ENCODE results near the gene SETD7. TPM values are rescaled to one million over a fixed set of nuclear protein-coding genes. Genes with fewer than 3 reads are reported as not detected.

Gene SETD7
- total RNA-seq, 1 experiment from 2014 or later, result 52.8 TPM

GRCh38 chr4:139555705-139556070 lies 331 bp downstream of the SETD7 start:
- BruUV-seq (replicated peaks), result no TSS peak
- intact Hi-C loops (cut with micrococcal nuclease; ENCODE audit: unreplicated experiment), result loop anchor here (10.0 kb wide), 1 partner anchor 61 kb away; no protein-coding TSS in a partner anchor
- POLR2A ChIA-PET (ENCODE audit: low non-redundant PET), result interaction anchor here (0.5 to 0.7 kb wide), 2 partner anchors 26 to 50 kb away, joined by 3 to 12 read pairs; no protein-coding TSS in a partner anchor
- CTCF ChIA-PET, result interaction anchor here (0.6 kb wide), 1 partner anchor 98 kb away, joined by 6 read pairs; no protein-coding TSS in a partner anchor
- Histone ChIP-seq H3K4me3 (ENCODE audit: low read depth, low read length, poor library complexity, severe bottlenecking) (peak overlapping the region; percentile 88), H3K9me3 (ENCODE audit: low read depth, low read length, poor library complexity, severe bottlenecking) (no peaks in the 10 kb centered on the region), H3K27me3 (replicated peaks; ENCODE audit: insufficient read depth, low read depth, low read length, poor library complexity) (no peaks in the 10 kb centered on the region), H3K27ac (ENCODE audit: low read depth, low read length, poor library complexity, severe bottlenecking) (peak overlapping the region; percentile 98), H3K36me3 (ENCODE audit: insufficient read depth, low read length, poor library complexity, severe bottlenecking) (no peaks in the 10 kb centered on the region), H3K4me1 (ENCODE audit: insufficient read depth, low read length, poor library complexity, severe bottlenecking) (peaks cover 74% of the 10 kb centered on the region)
- TF ChIP-seq, protein P1, sequence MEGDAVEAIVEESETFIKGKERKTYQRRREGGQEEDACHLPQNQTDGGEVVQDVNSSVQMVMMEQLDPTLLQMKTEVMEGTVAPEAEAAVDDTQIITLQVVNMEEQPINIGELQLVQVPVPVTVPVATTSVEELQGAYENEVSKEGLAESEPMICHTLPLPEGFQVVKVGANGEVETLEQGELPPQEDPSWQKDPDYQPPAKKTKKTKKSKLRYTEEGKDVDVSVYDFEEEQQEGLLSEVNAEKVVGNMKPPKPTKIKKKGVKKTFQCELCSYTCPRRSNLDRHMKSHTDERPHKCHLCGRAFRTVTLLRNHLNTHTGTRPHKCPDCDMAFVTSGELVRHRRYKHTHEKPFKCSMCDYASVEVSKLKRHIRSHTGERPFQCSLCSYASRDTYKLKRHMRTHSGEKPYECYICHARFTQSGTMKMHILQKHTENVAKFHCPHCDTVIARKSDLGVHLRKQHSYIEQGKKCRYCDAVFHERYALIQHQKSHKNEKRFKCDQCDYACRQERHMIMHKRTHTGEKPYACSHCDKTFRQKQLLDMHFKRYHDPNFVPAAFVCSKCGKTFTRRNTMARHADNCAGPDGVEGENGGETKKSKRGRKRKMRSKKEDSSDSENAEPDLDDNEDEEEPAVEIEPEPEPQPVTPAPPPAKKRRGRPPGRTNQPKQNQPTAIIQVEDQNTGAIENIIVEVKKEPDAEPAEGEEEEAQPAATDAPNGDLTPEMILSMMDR (conservative IDR thresholded peaks at IDR 0.05; ENCODE audit: low read depth, low read length), result no peak
- no peak for DNase-seq (ENCODE audit: low spot score)

GRCh38 chr4:139554893-139555704 lies 920 bp downstream of the SETD7 start:
- ChIA-PET POLR2A (ENCODE audit: low non-redundant PET) (no interaction called here), CTCF (no interaction called here)
- H3K4me3 ChIP-seq (ENCODE audit: low read depth, low read length, poor library complexity, severe bottlenecking), result peak overlapping the region; percentile 88
- H3K36me3 ChIP-seq (ENCODE audit: insufficient read depth, low read length, poor library complexity, severe bottlenecking), result no peaks in the 10 kb centered on the region
- peaks cover 74% of the 10 kb centered on the region for H3K4me1 ChIP-seq (ENCODE audit: insufficient read depth, low read length, poor library complexity, severe bottlenecking)
- intact Hi-C loops (cut with micrococcal nuclease; ENCODE audit: unreplicated experiment), result loop anchor here (10.0 kb wide), 1 partner anchor 60 kb away; no protein-coding TSS in a partner anchor
- BruUV-seq (replicated peaks), result no TSS peak
- H3K27me3 ChIP-seq (replicated peaks; ENCODE audit: insufficient read depth, low read depth, low read length, poor library complexity), result no peaks in the 10 kb centered on the region
- TF ChIP-seq, protein P1 (conservative IDR thresholded peaks at IDR 0.05; ENCODE audit: low read depth, low read length), result no peak
- TF ChIP-seq EZH2 (IDR thresholded peaks at IDR 0.05; ENCODE audit: borderline replicate concordance, low read depth, low read length, poor library complexity, severe bottlenecking), result no peak
- peak; percentile 95 for DNase-seq (ENCODE audit: low spot score)
- no peaks in the 10 kb centered on the region for H3K9me3 ChIP-seq (ENCODE audit: low read depth, low read length, poor library complexity, severe bottlenecking)
- H3K27ac ChIP-seq (ENCODE audit: low read depth, low read length, poor library complexity, severe bottlenecking), result peak overlapping the region; percentile 98

DNA sequence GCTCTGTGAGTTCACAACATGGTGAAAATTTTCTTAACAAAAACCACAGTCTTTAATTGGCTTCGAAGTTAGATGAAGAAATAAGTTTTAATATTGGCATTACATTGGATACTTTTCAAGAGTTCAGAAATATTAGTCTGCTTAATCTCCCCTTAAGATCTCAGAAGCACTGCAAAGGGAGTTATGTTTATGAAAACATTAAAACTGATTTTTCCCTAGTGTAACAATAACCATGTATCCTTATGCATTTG lies 1.5 kb downstream of the SETD7 start:
- intact Hi-C loops (cut with micrococcal nuclease; ENCODE audit: unreplicated experiment), result loop anchor here (10.0 kb wide), 1 partner anchor 60 kb away; no protein-coding TSS in a partner anchor
- no peaks in the 10 kb centered on the region for H3K27me3 ChIP-seq (replicated peaks; ENCODE audit: insufficient read depth, low read depth, low read length, poor library complexity)
- TSS peak; percentile 59 for BruUV-seq (replicated peaks)

More for the DNA sequence above, 1.5 kb downstream of the SETD7 start:
- CTCF ChIA-PET, result no interaction called here
- no peaks in the 10 kb centered on the region for H3K9me3 ChIP-seq (ENCODE audit: low read depth, low read length, poor library complexity, severe bottlenecking)
- H3K4me3 ChIP-seq (ENCODE audit: low read depth, low read length, poor library complexity, severe bottlenecking), result peak overlapping the region; percentile 88
- peak overlapping the region; percentile 98 for H3K27ac ChIP-seq (ENCODE audit: low read depth, low read length, poor library complexity, severe bottlenecking)
- no peaks in the 10 kb centered on the region for H3K36me3 ChIP-seq (ENCODE audit: insufficient read depth, low read length, poor library complexity, severe bottlenecking)
- POLR2A ChIA-PET (ENCODE audit: low non-redundant PET), result interaction anchor here (0.6 kb wide), 1 partner anchor 1310 kb away, joined by 3 read pairs; no protein-coding TSS in a partner anchor
- peaks cover 74% of the 10 kb centered on the region for H3K4me1 ChIP-seq (ENCODE audit: insufficient read depth, low read length, poor library complexity, severe bottlenecking)
- TF ChIP-seq EZH2 (IDR thresholded peaks at IDR 0.05; ENCODE audit: borderline replicate concordance, low read depth, low read length, poor library complexity, severe bottlenecking), result no peak
- TF ChIP-seq, protein P1 (conservative IDR thresholded peaks at IDR 0.05; ENCODE audit: low read depth, low read length), result no peak
- DNase-seq (ENCODE audit: low spot score), result no peak

Measured in A673 (cell line).